HG03457 (cell line): ENCODE results near the gene ZFYVE28.

Experiments used
- ATAC-seq: cut with Tn5 transposase; IDR thresholded peaks from one replicate; pipeline ENCODE4 v1.9.1; 2021; ENCODE audit warnings: moderate number of reproducible peaks; ENCODE audit not compliant: unreplicated experiment

ZFYVE28 gene

GRCh38 chr4:2354760-2355159, 63.7 kb downstream of the ZFYVE28 start:
- no peak for ATAC-seq

- ATAC-seq: no peak
Measured at GRCh38 chr4:2354118-2354517, 64.3 kb downstream of the ZFYVE28 start.

- ATAC-seq: no peak
Measured at GRCh38 chr4:2353222-2354107, 65.0 kb downstream of the ZFYVE28 start.

- no peak for ATAC-seq
Measured at GRCh38 chr4:2352729-2353221, 65.7 kb downstream of the ZFYVE28 start.

- ATAC-seq: no peak
Measured at GRCh38 chr4:2352171-2352570, 66.3 kb downstream of the ZFYVE28 start.

GRCh38 chr4:2350982-2351381, 67.5 kb downstream of the ZFYVE28 start:
- ATAC-seq: no peak

GRCh38 chr4:2348786-2349185, 69.7 kb downstream of the ZFYVE28 start:
- ATAC-seq: no peak

- ATAC-seq: no peak
Measured at GRCh38 chr4:2347190-2347589, 71.3 kb downstream of the ZFYVE28 start.

GRCh38 chr4:2343476-2343875, 75.0 kb downstream of the ZFYVE28 start:
- no peak for ATAC-seq

- no peak for ATAC-seq
Measured at GRCh38 chr4:2341911-2342652, 76.4 kb downstream of the ZFYVE28 start.

- no peak for ATAC-seq
Measured at GRCh38 chr4:2341261-2341841, 77.1 kb downstream of the ZFYVE28 start.

- no peak for ATAC-seq
Measured at GRCh38 chr4:2340272-2341061, 78.0 kb downstream of the ZFYVE28 start.

- no peak for ATAC-seq
Measured at GRCh38 chr4:2339458-2340271, 78.8 kb downstream of the ZFYVE28 start.

- no peak for ATAC-seq
Measured at GRCh38 chr4:2338754-2339457, 79.5 kb downstream of the ZFYVE28 start.

GRCh38 chr4:2337896-2338295, 80.5 kb downstream of the ZFYVE28 start:
- ATAC-seq: no peak

- ATAC-seq: no peak
Measured at GRCh38 chr4:2337131-2337723, 81.2 kb downstream of the ZFYVE28 start.

GRCh38 chr4:2336659-2337058, 81.8 kb downstream of the ZFYVE28 start:
- ATAC-seq: no peak

- no peak for ATAC-seq
Measured at GRCh38 chr4:2335729-2336101, 82.7 kb downstream of the ZFYVE28 start.
